Lower leg skin (tissue), 4 donors: ENCODE measurements around the gene HBA1. TPM values are rescaled to one million over a fixed set of nuclear protein-coding genes. Genes with fewer than 3 reads are reported as not detected.

Experiments
- DNase-seq, 2 donors: peaks; one replicate each; pipeline ENCODE4 v3.0.0-alpha.2; 2019; ENCODE audit warnings: low spot score in 2 of 2
- H3K4me3 ChIP-seq: fragments of 200-600 bp; sonication (generic); 2 replicates; pipeline ENCODE4 v1.5.1; 2017; ENCODE audit warnings: mild to moderate bottlenecking, low read depth; ENCODE audit not compliant: poor library complexity, severe bottlenecking
- POLR2A ChIP-seq, 2 donors: fragments of 450-650 bp; IDR thresholded peaks; one replicate each; pipeline ENCODE4 v1.6.1; 2016 to 2017; ENCODE audit warnings: antibody characterized with exemption in 2 of 2, mild to moderate bottlenecking in 1 of 2, moderate library complexity in 1 of 2
- WGBS, 2 donors: methylation state at CpG; one replicate each; pipeline ENCODE4 v1.1.5; 2018; 5-methylcytosine and 5-hydroxymethylcytosine counted together
- intact Hi-C: fragments of 100-400 bp; cut with DNase I; formaldehyde crosslinking; loops from one replicate; pipeline ENCODE4 v1.15.0; 2023; ENCODE audit warnings: low total_unique reads
- total RNA-seq, 4 donors: library from RNA; depleted of rRNA; stranded (reverse); fragments of >200 nt; gene quantifications; one replicate each; pipeline ENCODE4 v1.1.0, GENCODE V29; 2016
- TF ChIP-seq, protein P1 (sequence below), 3 donors: fragments of 450-650 bp; IDR thresholded peaks; one replicate each; pipeline ENCODE4 v1.5.1; 2016; ENCODE audit warnings: antibody characterized with exemption in 3 of 3, mild to moderate bottlenecking in 3 of 3, moderate library complexity in 2 of 3

HBA1 gene
- total RNA-seq, 4 donors from 2014 or later, result 2.5 to 474 (median 180) TPM

GRCh38 chr16:180681-181564 lies 4.4 kb downstream of the HBA1 start:
- intact Hi-C loops, result loop anchor here (5.0 kb wide), 1 partner anchor 74 kb away; no protein-coding TSS in a partner anchor
- H3K4me3 ChIP-seq, result no peak overlapping the region
- WGBS, 2 donors, result 0 to 2% methylated on average over 29 to 58 of the region's 89 CpGs
- TF ChIP-seq, protein P1, sequence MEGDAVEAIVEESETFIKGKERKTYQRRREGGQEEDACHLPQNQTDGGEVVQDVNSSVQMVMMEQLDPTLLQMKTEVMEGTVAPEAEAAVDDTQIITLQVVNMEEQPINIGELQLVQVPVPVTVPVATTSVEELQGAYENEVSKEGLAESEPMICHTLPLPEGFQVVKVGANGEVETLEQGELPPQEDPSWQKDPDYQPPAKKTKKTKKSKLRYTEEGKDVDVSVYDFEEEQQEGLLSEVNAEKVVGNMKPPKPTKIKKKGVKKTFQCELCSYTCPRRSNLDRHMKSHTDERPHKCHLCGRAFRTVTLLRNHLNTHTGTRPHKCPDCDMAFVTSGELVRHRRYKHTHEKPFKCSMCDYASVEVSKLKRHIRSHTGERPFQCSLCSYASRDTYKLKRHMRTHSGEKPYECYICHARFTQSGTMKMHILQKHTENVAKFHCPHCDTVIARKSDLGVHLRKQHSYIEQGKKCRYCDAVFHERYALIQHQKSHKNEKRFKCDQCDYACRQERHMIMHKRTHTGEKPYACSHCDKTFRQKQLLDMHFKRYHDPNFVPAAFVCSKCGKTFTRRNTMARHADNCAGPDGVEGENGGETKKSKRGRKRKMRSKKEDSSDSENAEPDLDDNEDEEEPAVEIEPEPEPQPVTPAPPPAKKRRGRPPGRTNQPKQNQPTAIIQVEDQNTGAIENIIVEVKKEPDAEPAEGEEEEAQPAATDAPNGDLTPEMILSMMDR (IDR thresholded peaks at IDR 0.05), result peak in 1 of 3 donors; percentile 16
- no peak for TF ChIP-seq POLR2A (IDR thresholded peaks at IDR 0.05)
- no peak for DNase-seq

GRCh38 chr16:181565-182021 lies 5.1 kb downstream of the HBA1 start:
- no peak for TF ChIP-seq POLR2A (IDR thresholded peaks at IDR 0.05)
- TF ChIP-seq, protein P1 (IDR thresholded peaks at IDR 0.05), result no peak
- peak; percentile 27 to 94 for DNase-seq
- no peak overlapping the region for H3K4me3 ChIP-seq
- WGBS, 2 donors, result 8 to 12% methylated on average over 13 of the region's 22 CpGs
- intact Hi-C loops, result loop anchor here (5.0 kb wide), 1 partner anchor 74 kb away; no protein-coding TSS in a partner anchor

GRCh38 chr16:183005-183404 lies 6.5 kb downstream of the HBA1 start:
- WGBS, 2 donors, result 75 to 82% methylated on average over 7 of the region's 7 CpGs
- intact Hi-C loops, result loop anchor here (5.0 kb wide), 1 partner anchor 76 kb away; no protein-coding TSS in a partner anchor
- H3K4me3 ChIP-seq, result no peak overlapping the region
- TF ChIP-seq POLR2A (IDR thresholded peaks at IDR 0.05), result no peak
- TF ChIP-seq, protein P1 (IDR thresholded peaks at IDR 0.05), result no peak
- no peak for DNase-seq

DNA sequence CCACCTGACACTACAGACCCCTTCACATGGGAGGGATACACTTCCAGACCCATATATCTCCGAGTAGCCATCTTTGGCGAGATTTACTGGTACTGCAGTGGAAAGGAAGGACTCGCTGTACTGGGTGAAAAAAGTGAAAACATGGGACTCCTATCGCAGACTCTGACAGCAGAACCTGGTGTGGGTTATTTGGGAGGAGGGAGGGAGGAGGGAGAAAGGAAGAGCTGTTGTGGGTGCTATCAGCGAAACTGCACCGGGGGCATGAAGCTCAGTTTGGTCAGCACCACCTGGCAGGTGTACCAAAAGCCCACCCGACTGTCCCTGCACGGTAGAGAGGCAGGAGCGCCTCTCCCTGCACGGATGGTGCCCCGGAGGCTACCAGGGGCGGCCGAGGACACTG lies 8.7 kb downstream of the HBA1 start:
- no peak for TF ChIP-seq POLR2A (IDR thresholded peaks at IDR 0.05)
- TF ChIP-seq, protein P1 (IDR thresholded peaks at IDR 0.05), result no peak
- no peak for DNase-seq
- no peak overlapping the region for H3K4me3 ChIP-seq
- 78 to 84% methylated on average over 13 of the region's 13 CpGs for WGBS, 2 donors
- intact Hi-C loops, result no loop called here

- WGBS, 2 donors, result 69 to 73% methylated on average over 7 to 8 of the region's 11 CpGs
- DNase-seq, result no peak
- intact Hi-C loops, result no loop called here
Measured at GRCh38 chr16:185691-186090, 9.2 kb downstream of the HBA1 start.

More at GRCh38 chr16:185691-186090, 9.2 kb downstream of the HBA1 start:
- TF ChIP-seq, protein P1 (IDR thresholded peaks at IDR 0.05), result no peak
- TF ChIP-seq POLR2A (IDR thresholded peaks at IDR 0.05), result no peak
- no peak overlapping the region for H3K4me3 ChIP-seq
